GM23248 (cell line): ENCODE data around the gene SLC6A19.

ENCODE experiments used
- EZH2 ChIP-seq: fragments of 200-600 bp; sonication (generic); IDR thresholded peaks from 2 replicates; pipeline ENCODE4 v1.6.1; 2018; ENCODE audit warnings: antibody characterized with exemption, mild to moderate bottlenecking; ENCODE audit not compliant: insufficient read depth, poor library complexity, severe bottlenecking
- EZH2phosphoT487 ChIP-seq: fragments of 200-600 bp; sonication (generic); IDR thresholded peaks from 2 replicates; pipeline ENCODE4 v1.6.1; 2018; ENCODE audit warnings: antibody characterized with exemption, moderate library complexity, mild to moderate bottlenecking, low read depth; ENCODE audit not compliant: insufficient read depth

- TF ChIP-seq EZH2: no peak
- TF ChIP-seq EZH2phosphoT487: no peak
Measured at GRCh38 chr5:1180841-1181271, 20.5 kb upstream of the SLC6A19 start.
